HEK293 (cell line): ENCODE measurements around the gene NEGR1.

ENCODE experiments used
- GLIS2 ChIP-seq: fragments of 450-650 bp; formaldehyde crosslinking; IDR thresholded peaks from 2 replicates; pipeline ENCODE4 v1.5.1; 2016; ENCODE audit warnings: missing biosample characterization, missing genetic modification characterization
- KLF10 ChIP-seq: fragments of 450-650 bp; IDR thresholded peaks from 2 replicates; pipeline ENCODE4 v1.5.1; 2018; ENCODE audit warnings: missing biosample characterization, mild to moderate bottlenecking, missing genetic modification characterization
- MEIS1 ChIP-seq: sonication (generic); formaldehyde crosslinking; IDR thresholded peaks from 2 replicates; pipeline ENCODE4 v1.8.1; 2022; ENCODE audit warnings: missing genetic modification reagents, mild to moderate bottlenecking, borderline replicate concordance
- ZNF114 ChIP-seq: fragments of 450-650 bp; formaldehyde crosslinking; IDR thresholded peaks from 2 replicates; pipeline ENCODE4 v1.5.0; 2017; ENCODE audit warnings: missing biosample characterization, missing genetic modification characterization
- ZNF157 ChIP-seq: fragments of 450-650 bp; formaldehyde crosslinking; IDR thresholded peaks from 2 replicates; pipeline ENCODE4 v1.5.1; 2016; ENCODE audit warnings: missing biosample characterization, missing genetic modification characterization
- ZNF16 ChIP-seq: fragments of 450-650 bp; formaldehyde crosslinking; IDR thresholded peaks from 2 replicates; pipeline ENCODE4 v1.5.1; 2016; ENCODE audit warnings: low read depth, missing biosample characterization, missing genetic modification characterization
- ZNF416 ChIP-seq: fragments of 450-650 bp; formaldehyde crosslinking; IDR thresholded peaks from 2 replicates; pipeline ENCODE4 v1.5.1; 2016; ENCODE audit warnings: missing biosample characterization, missing genetic modification characterization
- TF ChIP-seq, protein P1 (sequence below): fragments of 450-650 bp; formaldehyde crosslinking; IDR thresholded peaks from 2 replicates; pipeline ENCODE4 v1.5.1; 2016; ENCODE audit warnings: missing biosample characterization, missing genetic modification characterization

DNA sequence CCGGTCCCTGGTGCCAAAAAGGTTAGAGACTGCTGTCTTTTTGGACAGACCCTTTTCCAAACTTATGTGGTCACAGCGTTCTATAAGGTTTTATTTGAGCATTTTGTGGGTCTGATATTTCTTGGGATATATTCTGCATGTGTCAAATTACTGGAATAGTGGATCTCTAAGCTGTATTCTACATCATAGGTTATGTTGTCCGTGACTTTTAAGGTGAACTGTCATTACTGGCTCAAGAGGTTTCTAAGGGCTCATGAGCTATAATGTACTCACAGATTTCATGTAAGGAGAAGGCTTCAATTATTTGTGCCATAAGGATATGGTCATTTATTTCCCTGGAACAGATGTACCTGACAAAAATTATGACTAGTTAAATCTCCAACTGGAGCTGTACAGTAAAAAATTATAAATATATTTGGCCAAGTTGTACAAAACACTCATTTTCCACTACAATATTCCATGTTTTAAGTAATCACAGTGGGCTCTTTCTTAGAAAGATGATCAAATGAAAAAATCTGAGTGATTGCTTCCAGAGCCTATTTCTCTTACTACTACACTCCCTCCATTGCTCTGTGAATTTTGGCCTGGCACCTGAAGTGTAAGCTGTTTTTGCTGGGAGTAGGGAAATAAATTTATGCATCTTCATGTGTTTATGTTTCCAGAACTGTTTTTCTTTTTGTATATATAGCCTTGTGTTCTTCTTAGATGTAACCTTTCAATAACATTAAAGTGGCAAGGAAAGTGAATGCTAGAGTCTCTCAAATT lies 663.4 kb downstream of the NEGR1 start:
- TF ChIP-seq, protein P1, sequence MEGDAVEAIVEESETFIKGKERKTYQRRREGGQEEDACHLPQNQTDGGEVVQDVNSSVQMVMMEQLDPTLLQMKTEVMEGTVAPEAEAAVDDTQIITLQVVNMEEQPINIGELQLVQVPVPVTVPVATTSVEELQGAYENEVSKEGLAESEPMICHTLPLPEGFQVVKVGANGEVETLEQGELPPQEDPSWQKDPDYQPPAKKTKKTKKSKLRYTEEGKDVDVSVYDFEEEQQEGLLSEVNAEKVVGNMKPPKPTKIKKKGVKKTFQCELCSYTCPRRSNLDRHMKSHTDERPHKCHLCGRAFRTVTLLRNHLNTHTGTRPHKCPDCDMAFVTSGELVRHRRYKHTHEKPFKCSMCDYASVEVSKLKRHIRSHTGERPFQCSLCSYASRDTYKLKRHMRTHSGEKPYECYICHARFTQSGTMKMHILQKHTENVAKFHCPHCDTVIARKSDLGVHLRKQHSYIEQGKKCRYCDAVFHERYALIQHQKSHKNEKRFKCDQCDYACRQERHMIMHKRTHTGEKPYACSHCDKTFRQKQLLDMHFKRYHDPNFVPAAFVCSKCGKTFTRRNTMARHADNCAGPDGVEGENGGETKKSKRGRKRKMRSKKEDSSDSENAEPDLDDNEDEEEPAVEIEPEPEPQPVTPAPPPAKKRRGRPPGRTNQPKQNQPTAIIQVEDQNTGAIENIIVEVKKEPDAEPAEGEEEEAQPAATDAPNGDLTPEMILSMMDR (tag by site-specific recombination), result no peak
- TF ChIP-seq KLF10 (tag by site-specific recombination) (no peak), ZNF16 (tag by site-specific recombination) (no peak), ZNF416 (no peak), ZNF157 (tag by site-specific recombination) (no peak), GLIS2 (tag by site-specific recombination) (no peak), MEIS1 (CRISPR knock-in tag) (no peak), ZNF114 (tag by site-specific recombination) (no peak)
